Measurements from ENCODE around the gene RAET1L. TPM values are rescaled to one million over a fixed set of nuclear protein-coding genes. Genes with fewer than 3 reads are reported as not detected.
"Not testable (repeated sequence)": the region's sequence is repeated elsewhere in the genome, so short reads cannot be mapped to it uniquely, and the experiment has no call there.

Gene RAET1L
- total RNA-seq: not detected
- not detected for polyA plus RNA-seq

DNA sequence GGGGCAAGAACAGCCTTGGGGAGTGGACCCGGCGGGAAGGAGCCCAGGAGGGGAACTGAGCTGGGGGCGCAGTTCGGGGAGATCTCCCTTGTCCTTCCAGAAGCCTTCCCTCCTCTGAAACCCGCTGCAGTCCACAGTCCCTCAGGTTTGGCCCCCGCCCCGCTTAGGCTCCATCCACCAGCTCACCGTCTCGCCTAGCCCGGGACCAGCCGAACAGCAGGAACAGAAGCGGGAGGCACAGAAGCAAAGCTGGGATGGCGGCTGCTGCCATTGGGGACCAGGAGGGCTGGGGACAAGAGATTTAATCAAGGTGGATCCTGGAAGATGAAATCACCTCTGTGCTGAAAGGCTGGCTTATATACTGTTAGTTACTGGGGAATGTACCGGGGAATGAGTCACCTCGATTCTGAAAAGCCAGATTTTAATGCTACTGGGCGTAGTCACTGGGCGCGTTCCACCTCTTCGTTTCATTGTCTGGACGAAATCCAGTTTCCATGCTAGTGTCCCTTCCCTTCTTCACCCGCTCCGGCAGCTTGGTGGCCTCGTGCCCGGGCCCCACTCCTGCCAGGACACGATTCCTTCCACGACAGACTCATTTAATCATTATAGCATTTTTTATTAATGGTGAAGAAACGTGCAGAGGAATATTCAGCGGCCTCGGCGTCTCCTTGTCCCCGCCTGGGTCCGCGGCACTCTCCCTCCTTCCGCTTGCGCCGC, at the start of gene RAET1L:
Gene RAET1L (minus strand): TSS at position 332 of the 717 bp plus-strand sequence. CDS start 61 bp downstream, at position 271.
- Mint-ChIP-seq H3K36me3 (no peaks in the 10 kb centered on the region), H3K9me3 (no peaks in the 10 kb centered on the region), H3K27me3 (peaks cover 66% of the 10 kb centered on the region), H3K4me1 (peaks cover 0 to 14% (median 6%) of the 10 kb centered on the region in 4 donors), H3K27ac (peak within 1 kb of the TSS in 1 of 3 donors; percentile 57), H3K4me3 (peak within 1 kb of the TSS in 2 of 4 donors; percentile 55 to 75)
- ATAC-seq (ENCODE audit: low read depth in 2 of 2) (peak; percentile 37 to 48), DNase-seq (no peak)
- H3K4me1 ChIP-seq (ENCODE audit: control insufficient read depth, insufficient read depth, low read length, poor library complexity, severe bottlenecking): peaks cover 10% of the 10 kb centered on the region
- no peaks in the 10 kb centered on the region for H3K9me3 ChIP-seq (ENCODE audit: control insufficient read depth in 2 of 2, low read length in 2 of 2)
- H3K27ac ChIP-seq (ENCODE audit: insufficient read depth, low read length, poor library complexity, severe bottlenecking): no peak within 1 kb of the TSS
- no peaks in the 10 kb centered on the region for H3K36me3 ChIP-seq (ENCODE audit: control insufficient read depth, insufficient read depth, low read length)
- H3K27me3 ChIP-seq (ENCODE audit: control insufficient read depth, insufficient read depth, low read length): peaks cover 5% of the 10 kb centered on the region
- no peak within 1 kb of the TSS for H3K4me3 ChIP-seq (ENCODE audit: low read depth, low read length)

- peaks cover 2 to 18% (median 6%) of the 10 kb centered on the region in 4 donors for H3K4me1 Mint-ChIP-seq
- H3K9me3 Mint-ChIP-seq: peaks cover 0 to 1% (median 0%) of the 10 kb centered on the region in 7 donors
- no peaks in the 10 kb centered on the region for H3K36me3 Mint-ChIP-seq
- ATAC-seq (ENCODE audit: low read depth in 2 of 2): no peak
- H3K4me3 ChIP-seq (ENCODE audit: low read depth, low read length): no peak overlapping the region
- no peak overlapping the region for H3K27ac ChIP-seq (ENCODE audit: insufficient read depth, low read length, poor library complexity, severe bottlenecking)
- H3K27me3 Mint-ChIP-seq: peaks cover 45% of the 10 kb centered on the region
- no peaks in the 10 kb centered on the region for H3K27me3 ChIP-seq (ENCODE audit: control insufficient read depth, insufficient read depth, low read length)
- peaks cover 3% of the 10 kb centered on the region for H3K4me1 ChIP-seq (ENCODE audit: control insufficient read depth, insufficient read depth, low read length, poor library complexity, severe bottlenecking)
- H3K4me3 Mint-ChIP-seq: no peak overlapping the region
- no peak for DNase-seq
- no peak overlapping the region for H3K27ac Mint-ChIP-seq
- no peaks in the 10 kb centered on the region for H3K9me3 ChIP-seq (ENCODE audit: control insufficient read depth in 2 of 2, low read length in 2 of 2)
- no peaks in the 10 kb centered on the region for H3K36me3 ChIP-seq (ENCODE audit: control insufficient read depth, insufficient read depth, low read length)
Observed at GRCh38 chr6:150075034-150075421, 49.7 kb upstream of the RAET1L start.

DNA sequence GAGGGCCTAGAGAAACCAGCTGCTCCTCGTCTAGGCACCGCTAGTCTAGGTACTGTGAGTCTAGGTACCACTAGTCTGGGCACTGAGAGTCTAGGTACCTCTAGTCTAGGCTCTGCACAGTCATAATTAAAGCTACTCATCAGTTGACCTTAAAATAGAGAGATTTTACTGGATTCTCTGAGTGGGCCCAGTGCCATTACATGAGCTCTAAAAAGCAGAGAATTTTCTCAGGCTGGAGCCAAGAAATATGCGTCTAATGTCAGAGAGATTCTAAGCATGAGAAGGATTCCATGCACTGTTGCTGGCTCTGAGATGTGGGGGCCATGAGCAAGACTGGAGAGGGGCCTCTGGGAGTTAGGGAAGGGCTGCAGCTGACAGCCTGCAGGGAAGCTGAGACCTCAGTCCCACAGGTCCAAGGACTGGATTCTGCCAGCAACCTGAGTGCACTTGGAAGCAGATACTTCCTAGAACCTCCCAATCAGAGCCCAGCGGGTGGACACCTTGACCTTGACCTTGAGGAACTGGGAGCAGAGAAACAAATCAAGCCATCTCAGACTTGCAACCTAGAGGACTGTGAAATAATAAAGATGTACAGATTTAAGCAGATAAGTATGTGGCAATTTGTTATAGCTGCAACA, 49.2 kb upstream of the RAET1L start:
- not testable (repeated sequence) for H3K4me3 Mint-ChIP-seq; H3K4me3 ChIP-seq (ENCODE audit: low read depth, low read length); H3K27ac Mint-ChIP-seq; DNase-seq; H3K27me3 ChIP-seq (ENCODE audit: control insufficient read depth, insufficient read depth, low read length); H3K27ac ChIP-seq (ENCODE audit: insufficient read depth, low read length, poor library complexity, severe bottlenecking); H3K4me1 ChIP-seq (ENCODE audit: control insufficient read depth, insufficient read depth, low read length, poor library complexity, severe bottlenecking); H3K9me3 Mint-ChIP-seq; ATAC-seq (ENCODE audit: low read depth in 2 of 2); H3K36me3 ChIP-seq (ENCODE audit: control insufficient read depth, insufficient read depth, low read length); H3K36me3 Mint-ChIP-seq; H3K9me3 ChIP-seq (ENCODE audit: control insufficient read depth in 2 of 2, low read length in 2 of 2)
- Mint-ChIP-seq H3K27me3 (peaks cover 50% of the 10 kb centered on the region), H3K4me1 (peaks cover 1 to 14% (median 2%) of the 10 kb centered on the region in 4 donors)

- Mint-ChIP-seq H3K27ac (no peak overlapping the region), H3K27me3 (peaks cover 48% of the 10 kb centered on the region), H3K36me3 (no peaks in the 10 kb centered on the region), H3K9me3 (no peaks in the 10 kb centered on the region), H3K4me1 (peaks cover 0 to 18% (median 2%) of the 10 kb centered on the region in 4 donors), H3K4me3 (no peak overlapping the region)
- no peaks in the 10 kb centered on the region for H3K9me3 ChIP-seq (ENCODE audit: control insufficient read depth in 2 of 2, low read length in 2 of 2)
- H3K4me1 ChIP-seq (ENCODE audit: control insufficient read depth, insufficient read depth, low read length, poor library complexity, severe bottlenecking): peaks cover 12% of the 10 kb centered on the region
- no peak overlapping the region for H3K27ac ChIP-seq (ENCODE audit: insufficient read depth, low read length, poor library complexity, severe bottlenecking)
- peak in 1 of 3 donors; percentile 35 for DNase-seq
- H3K4me3 ChIP-seq (ENCODE audit: low read depth, low read length): no peak overlapping the region
- ATAC-seq (ENCODE audit: low read depth in 2 of 2): peak; percentile 17 to 24
- no peaks in the 10 kb centered on the region for H3K27me3 ChIP-seq (ENCODE audit: control insufficient read depth, insufficient read depth, low read length)
- no peaks in the 10 kb centered on the region for H3K36me3 ChIP-seq (ENCODE audit: control insufficient read depth, insufficient read depth, low read length)
Observed at GRCh38 chr6:150072201-150072600, 46.9 kb upstream of the RAET1L start.

GRCh38 chr6:150070236-150070818, 45.0 kb upstream of the RAET1L start:
- peaks cover 0 to 2% (median 0%) of the 10 kb centered on the region in 7 donors for H3K9me3 Mint-ChIP-seq
- no peak for ATAC-seq (ENCODE audit: low read depth in 2 of 2)
- no peaks in the 10 kb centered on the region for H3K36me3 ChIP-seq (ENCODE audit: control insufficient read depth, insufficient read depth, low read length)
- peaks cover 0 to 18% (median 2%) of the 10 kb centered on the region in 4 donors for H3K4me1 Mint-ChIP-seq
- H3K4me3 Mint-ChIP-seq: peak overlapping the region; percentile 46 to 88 (median 62)
- peaks cover 5% of the 10 kb centered on the region for H3K36me3 Mint-ChIP-seq
- H3K4me3 ChIP-seq (ENCODE audit: low read depth, low read length): no peak overlapping the region
- peaks cover 36% of the 10 kb centered on the region for H3K27me3 Mint-ChIP-seq
- no peaks in the 10 kb centered on the region for H3K27me3 ChIP-seq (ENCODE audit: control insufficient read depth, insufficient read depth, low read length)
- DNase-seq: no peak
- H3K4me1 ChIP-seq (ENCODE audit: control insufficient read depth, insufficient read depth, low read length, poor library complexity, severe bottlenecking): peaks cover 12% of the 10 kb centered on the region
- no peaks in the 10 kb centered on the region for H3K9me3 ChIP-seq (ENCODE audit: control insufficient read depth in 2 of 2, low read length in 2 of 2)
- H3K27ac Mint-ChIP-seq: no peak overlapping the region
- H3K27ac ChIP-seq (ENCODE audit: insufficient read depth, low read length, poor library complexity, severe bottlenecking): no peak overlapping the region

- peak overlapping the region; percentile 65 to 88 (median 78) for H3K4me3 Mint-ChIP-seq
- H3K4me1 ChIP-seq (ENCODE audit: control insufficient read depth, insufficient read depth, low read length, poor library complexity, severe bottlenecking): peaks cover 12% of the 10 kb centered on the region
- peak in 1 of 3 donors; percentile 9 for DNase-seq
- no peaks in the 10 kb centered on the region for H3K36me3 ChIP-seq (ENCODE audit: control insufficient read depth, insufficient read depth, low read length)
- peaks cover 0 to 18% (median 2%) of the 10 kb centered on the region in 4 donors for H3K4me1 Mint-ChIP-seq
- H3K27me3 Mint-ChIP-seq: peaks cover 32% of the 10 kb centered on the region
- no peak overlapping the region for H3K4me3 ChIP-seq (ENCODE audit: low read depth, low read length)
- H3K27ac ChIP-seq (ENCODE audit: insufficient read depth, low read length, poor library complexity, severe bottlenecking): no peak overlapping the region
- H3K27me3 ChIP-seq (ENCODE audit: control insufficient read depth, insufficient read depth, low read length): no peaks in the 10 kb centered on the region
- no peak for ATAC-seq (ENCODE audit: low read depth in 2 of 2)
- peak overlapping the region in 1 of 3 donors; percentile 64 for H3K27ac Mint-ChIP-seq
- peaks cover 11% of the 10 kb centered on the region for H3K36me3 Mint-ChIP-seq
- H3K9me3 Mint-ChIP-seq: peaks cover 0 to 2% (median 0%) of the 10 kb centered on the region in 7 donors
- H3K9me3 ChIP-seq (ENCODE audit: control insufficient read depth in 2 of 2, low read length in 2 of 2): no peaks in the 10 kb centered on the region
Observed at GRCh38 chr6:150069706-150070105, 44.4 kb upstream of the RAET1L start.

GRCh38 chr6:150068720-150069648, 43.7 kb upstream of the RAET1L start, which contains the start of gene ULBP3:
Gene ULBP3 (minus strand): TSS chr6:150069121. CDS start chr6:150069066, 55 bp downstream.
- H3K27ac Mint-ChIP-seq: peak within 1 kb of the TSS in 2 of 3 donors; percentile 64 to 70
- Histone ChIP-seq H3K9me3 (ENCODE audit: control insufficient read depth in 2 of 2, low read length in 2 of 2) (no peaks in the 10 kb centered on the region), H3K4me3 (ENCODE audit: low read depth, low read length) (peak within 1 kb of the TSS; percentile 74), H3K27ac (ENCODE audit: insufficient read depth, low read length, poor library complexity, severe bottlenecking) (no peak within 1 kb of the TSS), H3K27me3 (ENCODE audit: control insufficient read depth, insufficient read depth, low read length) (no peaks in the 10 kb centered on the region), H3K36me3 (ENCODE audit: control insufficient read depth, insufficient read depth, low read length) (no peaks in the 10 kb centered on the region), H3K4me1 (ENCODE audit: control insufficient read depth, insufficient read depth, low read length, poor library complexity, severe bottlenecking) (peaks cover 12% of the 10 kb centered on the region)
- peaks cover 11% of the 10 kb centered on the region for H3K36me3 Mint-ChIP-seq
- peaks cover 25% of the 10 kb centered on the region for H3K27me3 Mint-ChIP-seq
- H3K9me3 Mint-ChIP-seq: peaks cover 0 to 2% (median 0%) of the 10 kb centered on the region in 7 donors
- H3K4me3 Mint-ChIP-seq: peak within 1 kb of the TSS; percentile 84 to 94 (median 90)
- ATAC-seq (ENCODE audit: low read depth in 2 of 2) (peak; percentile 73 to 75), DNase-seq (peak; percentile 47 to 68 (median 49))
- peaks cover 0 to 18% (median 3%) of the 10 kb centered on the region in 4 donors for H3K4me1 Mint-ChIP-seq

Measured in CD4-positive, CD25-positive, alpha-beta regulatory T cell (primary cell).